IMR-90 (cell line): ENCODE results near the gene GRIPAP1. TPM values are rescaled to one million over a fixed set of nuclear protein-coding genes. Genes with fewer than 3 reads are reported as not detected.

Source experiments
- ATAC-seq: fragments of 200-7000 bp; cut with Tn5 transposase; 2 replicates; pipeline ENCODE4 v1.9.1; 2020; ENCODE audit warnings: low read depth, mild to moderate bottlenecking, moderate library complexity
- BruUV-seq: library from RNA; stranded (reverse); fragments of 400-500 nt; replicated peaks from 2 replicates; lab custom pipeline; 2021; lab: Mats Ljungman, UMichigan
- CTCF ChIA-PET: fragments of 300-600 bp; formaldehyde crosslinking; extraction: SDS; loops from one replicate; lab custom pipeline; 2021; ENCODE audit warnings: antibody characterized with exemption; lab: Yijun Ruan, JAX
- POLR2A ChIA-PET: fragments of 300-600 bp; sonication (Branson Sonifier 250); formaldehyde crosslinking; loops from one replicate; lab custom pipeline; 2022; ENCODE audit warnings: antibody characterized with exemption; ENCODE audit not compliant: unreplicated experiment; lab: Charles Lee
- DNase-seq: peaks from one replicate; pipeline ENCODE4 v3.0.0; 2013
- H2AFZ ChIP-seq: replicated peaks from 2 replicates; pipeline ENCODE3; 2013; ENCODE audit warnings: low read length, mild to moderate bottlenecking; ENCODE audit not compliant: poor library complexity
- H2AK5ac ChIP-seq: 2 replicates; pipeline ENCODE4 v1.6.1; 2013; ENCODE audit warnings: low read depth, low read length, inconsistent platforms
- H2AK9ac ChIP-seq: replicated peaks from 2 replicates; pipeline ENCODE3; 2013; ENCODE audit warnings: mild to moderate bottlenecking, low read depth, low read length, moderate library complexity; ENCODE audit not compliant: poor library complexity
- H2BK120ac ChIP-seq: 2 replicates; pipeline ENCODE4 v1.6.1; 2013; ENCODE audit warnings: low read depth, low read length, inconsistent platforms
- H2BK15ac ChIP-seq: 3 replicates; pipeline ENCODE4 v1.6.1; 2013; ENCODE audit warnings: low read depth, low read length, inconsistent platforms
- H2BK20ac ChIP-seq: 2 replicates; pipeline ENCODE4 v1.6.1; 2013; ENCODE audit warnings: low read depth, mild to moderate bottlenecking, inconsistent platforms, low read length, moderate library complexity
- H2BK5ac ChIP-seq: 2 replicates; pipeline ENCODE4 v1.6.1; 2013; ENCODE audit warnings: mild to moderate bottlenecking, low read depth, low read length, inconsistent platforms; ENCODE audit not compliant: poor library complexity, severe bottlenecking
- H3K14ac ChIP-seq: replicated peaks from 2 replicates; pipeline ENCODE4 v1.6.1; 2013; ENCODE audit warnings: low read depth, low read length, inconsistent platforms
- H3K18ac ChIP-seq: 2 replicates; pipeline ENCODE4 v1.6.1; 2013; ENCODE audit warnings: low read depth, low read length, control low read depth
- H3K23ac ChIP-seq: 2 replicates; pipeline ENCODE4 v1.6.1; 2013; ENCODE audit warnings: low read depth, low read length, inconsistent platforms
- H3K27ac ChIP-seq: 2 replicates; pipeline ENCODE4 v1.5.1; 2013; ENCODE audit warnings: mild to moderate bottlenecking, control low read depth, low read length; ENCODE audit not compliant: insufficient read depth
- H3K27me3 ChIP-seq: 2 replicates; pipeline ENCODE4 v1.6.1; 2013; ENCODE audit warnings: low read length; ENCODE audit not compliant: control insufficient read depth, insufficient read depth
- H3K36me3 ChIP-seq: 2 replicates; pipeline ENCODE4 v1.6.1; 2013; ENCODE audit warnings: low read length, mixed read lengths; ENCODE audit not compliant: control insufficient read depth, insufficient read depth
- H3K4ac ChIP-seq: 2 replicates; pipeline ENCODE4 v1.6.1; 2013; ENCODE audit warnings: low read depth, low read length, inconsistent platforms
- H3K4me1 ChIP-seq: 2 replicates; pipeline ENCODE4 v1.6.1; 2013; ENCODE audit warnings: low read length, mixed read lengths; ENCODE audit not compliant: control insufficient read depth, insufficient read depth
- H3K4me2 ChIP-seq: 2 replicates; pipeline ENCODE4 v1.6.1; 2013; ENCODE audit warnings: low read depth, mild to moderate bottlenecking, control low read depth, low read length, moderate library complexity
- H3K4me3 ChIP-seq: 2 replicates; pipeline ENCODE4 v1.5.1; 2013; ENCODE audit warnings: low read depth, mild to moderate bottlenecking, control low read depth, low read length, moderate library complexity; ENCODE audit not compliant: insufficient read depth
- H3K56ac ChIP-seq: 2 replicates; pipeline ENCODE4 v1.6.1; 2013; ENCODE audit warnings: low read length, inconsistent platforms; ENCODE audit not compliant: insufficient read depth; ENCODE audit errors: extremely low read depth
- H3K79me1 ChIP-seq, 2 experiments: 2 replicates each; pipeline ENCODE4 v1.6.1; 2013; ENCODE audit warnings: low read length in 2 of 2, inconsistent platforms in 1 of 2, low read depth in 1 of 2
- H3K9ac ChIP-seq: 2 replicates; pipeline ENCODE4 v1.6.1; 2013; ENCODE audit warnings: low read depth, low read length, control low read depth
- H3K9me1 ChIP-seq: 2 replicates; pipeline ENCODE4 v1.6.1; 2013; ENCODE audit warnings: low read length, inconsistent platforms; ENCODE audit not compliant: insufficient read depth
- H3K9me3 ChIP-seq: 2 replicates; pipeline ENCODE4 v1.6.1; 2013; ENCODE audit warnings: low read length; ENCODE audit not compliant: control insufficient read depth, insufficient read depth
- H4K20me1 ChIP-seq: 2 replicates; pipeline ENCODE4 v1.6.1; 2013; ENCODE audit warnings: low read length, inconsistent platforms; ENCODE audit not compliant: insufficient read depth
- H4K5ac ChIP-seq: 2 replicates; pipeline ENCODE4 v1.6.1; 2013; ENCODE audit warnings: mild to moderate bottlenecking, low read depth, low read length, control low read depth
- H4K8ac ChIP-seq, 2 experiments: 2 replicates each; pipeline ENCODE4 v1.6.1; 2013; ENCODE audit warnings: low read depth in 2 of 2, low read length in 2 of 2, control low read depth in 1 of 2, inconsistent platforms in 1 of 2
- H4K91ac ChIP-seq: 2 replicates; pipeline ENCODE4 v1.6.1; 2013; ENCODE audit warnings: low read depth, low read length, inconsistent platforms; ENCODE audit not compliant: insufficient read depth
- FOS ChIP-seq: fragments of 150-350 bp; IDR thresholded peaks from 2 replicates; pipeline ENCODE4 v1.6.1; 2016; ENCODE audit warnings: low read depth, low read length
- MAZ ChIP-seq: IDR thresholded peaks from 2 replicates; pipeline ENCODE4 v1.6.1; 2012; ENCODE audit warnings: low read depth, mild to moderate bottlenecking, low read length, improper control_type of control experiment, moderate library complexity, borderline replicate concordance
- WGBS, 2 experiments: methylation state at CpG; one replicate each; pipeline versions ENCODE4 v1.1.5 to v1.1.7; 2013; ENCODE audit warnings: missing lambda C conversion rate in 2 of 2; ENCODE audit not compliant: insufficient read length in 1 of 2; ENCODE audit errors: extremely low coverage in 2 of 2; 5-methylcytosine and 5-hydroxymethylcytosine counted together
- dilution Hi-C: fragments of 300-500 bp; cut with HindIII; formaldehyde crosslinking; loops from one replicate; pipeline ENCODE4 v1.14.3; 2018; ENCODE audit warnings: low sequenced_read_pairs; ENCODE audit not compliant: unreplicated experiment
- in situ Hi-C: fragments of 300-500 bp; cut with MboI; formaldehyde crosslinking; loops from 3 replicates; pipeline ENCODE4 v1.14.3; 2019; ENCODE audit warnings: low sequenced_read_pairs, inconsistent platforms, mixed read lengths
- intact Hi-C: fragments of 100-400 bp; cut with micrococcal nuclease; formaldehyde crosslinking; loops from 2 replicates; pipeline ENCODE4 v1.10.0; 2022
- polyA plus RNA-seq, 3 experiments: library from polyadenylated mRNA; depleted of rRNA; stranded (reverse); fragments of >200 nt; gene quantifications; 2 replicates each; pipeline ENCODE4 v1.2.3, GENCODE V29; 2012; ENCODE audit warnings: low replicate concordance in 1 of 3
- total RNA-seq: library from RNA; depleted of rRNA; stranded (reverse); fragments of >200 nt; gene quantifications from 2 replicates; pipeline ENCODE4 v1.2.3, GENCODE V29; 2012

GRIPAP1 gene
- total and polyA plus RNA-seq, 2 of the 4 experiments (the other 2 are of a cell fraction), result 17.9 to 25.0 TPM

DNA sequence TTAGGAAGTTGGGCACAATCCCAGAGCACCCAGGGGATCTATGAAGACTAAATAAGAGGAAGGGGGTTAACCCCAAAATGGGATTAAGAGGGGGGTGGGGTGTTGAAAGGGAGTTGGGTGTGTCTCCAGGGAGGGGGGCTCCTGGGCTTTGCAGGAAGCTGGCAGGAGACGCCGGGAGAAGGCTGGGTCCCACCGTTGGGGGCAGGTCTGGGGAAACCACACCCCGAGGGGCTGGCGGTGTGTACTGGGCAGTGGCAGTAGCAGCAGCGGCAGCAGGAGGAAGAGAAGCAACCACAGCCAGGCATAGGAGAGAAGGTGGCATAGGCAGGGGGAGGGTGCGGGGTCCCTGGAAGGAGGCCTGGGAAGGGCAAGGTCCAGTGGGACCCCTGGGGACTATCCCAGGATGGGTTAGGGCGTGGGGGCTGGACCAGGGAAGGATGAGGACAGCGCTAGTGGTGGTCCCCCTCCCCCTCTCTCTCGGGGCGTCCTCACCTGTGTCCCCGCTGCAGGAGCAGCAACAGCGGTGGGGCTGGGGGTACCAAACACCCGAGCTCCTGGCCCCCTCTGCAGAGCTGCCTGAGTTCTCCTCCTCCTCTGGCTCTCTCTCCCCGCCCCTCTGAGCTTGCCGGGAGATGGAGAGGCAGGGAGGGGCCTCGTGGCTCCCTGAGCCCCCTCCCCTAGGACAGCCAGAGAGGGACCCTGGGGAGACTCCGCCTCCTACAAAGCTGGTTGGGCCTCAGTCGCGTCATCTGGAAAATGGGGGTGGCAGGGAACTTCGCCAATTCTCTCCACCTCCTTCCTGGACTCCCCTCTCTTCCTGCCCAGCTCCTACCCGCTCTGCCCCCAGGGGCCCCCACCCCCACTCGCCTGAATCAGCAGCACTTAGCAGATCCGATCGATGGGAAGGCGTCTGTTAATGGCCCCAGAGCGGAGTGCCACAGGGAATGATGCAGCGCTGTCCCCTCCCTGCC lies 30.5 kb downstream of the GRIPAP1 start, which contains the start of gene KCND1:
Gene KCND1, minus strand, starts transcription at position 596 of the 971 bp plus-strand sequence. CDS start 1,573 bp downstream, outside the sequence.
- 28% methylated on average over 6 of the region's 28 CpGs; no CpG with 5 or more reads in 1 of the 2 experiments for WGBS, 2 experiments
- Histone ChIP-seq H3K14ac (no peak within 1 kb of the TSS), H3K27ac (0 out of 2 replicates have a peak within 1 kb of the TSS, but pooled peaks have one; percentile 5), H3K9me3 (0 out of 2 replicates have a peak, but pooled peaks cover 2% of the 10 kb centered on the region), H3K4ac (no peak within 1 kb of the TSS), H3K4me3 (peak within 1 kb of the TSS; percentile 50), H4K8ac (peak within 1 kb of the TSS in 1 of 2 experiments; percentile 1; a peak in 1 of 4 replicates), H3K36me3 (peaks cover 9% of the 10 kb centered on the region), H3K9me1 (no peaks in the 10 kb centered on the region), H2BK5ac (no peak within 1 kb of the TSS), H2AK5ac (peak within 1 kb of the TSS; percentile 45; the same call in 1 of the 2 replicates), H3K23ac (no peak within 1 kb of the TSS), H2BK15ac (no peak within 1 kb of the TSS), H3K4me1 (peaks cover 4% of the 10 kb centered on the region; the same call in 1 of the 2 replicates), H2BK20ac (no peak within 1 kb of the TSS), H2AFZ (peak within 1 kb of the TSS; percentile 3), H3K56ac (no peak within 1 kb of the TSS), H3K4me2 (peak within 1 kb of the TSS; percentile 86), H3K27me3 (no peaks in the 10 kb centered on the region), H4K91ac (no peak within 1 kb of the TSS), H4K20me1 (no peaks in the 10 kb centered on the region), H3K18ac (peak within 1 kb of the TSS; percentile 27; the same call in 1 of the 2 replicates), H3K9ac (peak within 1 kb of the TSS; percentile 66), H2AK9ac (peak within 1 kb of the TSS; percentile 3), H2BK120ac (no peak within 1 kb of the TSS), H3K79me1 (no peaks in the 10 kb centered on the region), H4K5ac (peak within 1 kb of the TSS; percentile 46)
- ChIA-PET CTCF (interaction anchor here (0.6 to 1.3 kb wide), 4 partner anchors 10 to 230 kb away, joined by 3 to 4 read pairs (median 4); no protein-coding TSS in a partner anchor), POLR2A (interaction anchor here (0.6 kb wide), 1 partner anchor 13 kb away, joined by 3 read pairs; no protein-coding TSS in a partner anchor)
- intact Hi-C loops, result loop anchor here (1.0 kb wide), 1 partner anchor 72 kb away; the partner anchor contains the start of gene TFE3
- ATAC-seq (peak; percentile 70), DNase-seq (peak; percentile 46)
- in situ Hi-C loops, result loop anchor here (25.0 kb wide), 1 partner anchor 91 kb away; the partner anchor contains the start of genes CCDC120 and PRAF2
- TF ChIP-seq MAZ (peak; percentile 4; the same call in 1 of the 2 replicates), FOS (no peak)
- no TSS peak for BruUV-seq
- dilution Hi-C loops, result no loop called here
